ENCODE results near the gene HDAC2.

HDAC2 gene

DNA sequence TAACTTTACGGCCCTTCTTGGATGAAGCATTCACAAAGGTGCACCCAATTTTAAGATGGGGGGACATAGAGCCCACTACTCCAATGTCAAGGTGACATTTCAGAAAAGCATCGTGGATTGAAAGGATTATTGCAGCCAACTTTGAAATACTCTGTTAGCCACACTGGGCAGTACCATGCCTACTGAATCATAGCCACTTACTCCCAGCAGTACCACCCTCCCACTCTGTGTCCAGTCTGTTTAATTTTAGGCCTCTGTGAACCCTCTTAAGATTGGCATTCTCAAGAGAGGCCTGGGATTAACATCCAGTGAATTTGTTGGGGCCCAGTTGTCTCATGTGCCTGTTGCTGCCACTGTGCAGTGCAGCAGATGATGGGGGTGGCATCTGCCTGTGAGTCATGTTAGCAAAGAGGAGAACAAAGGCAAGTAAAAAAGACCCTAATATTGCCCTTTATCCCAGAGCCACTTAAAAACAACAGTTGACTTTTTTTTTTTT is 11.2 kb upstream of the HDAC2 start:
- Histone ChIP-seq H3K4me3 (ENCODE audit: low read length) (no peak overlapping the region), H3K4me2 (ENCODE audit: low read length) (no peak overlapping the region), H3K9me2 (replicated peaks; ENCODE audit: control insufficient read depth, low read length) (no peaks in the 10 kb centered on the region), H3K27ac (ENCODE audit: low read depth, low read length) (no peak overlapping the region), H3K79me2 (ENCODE audit: control insufficient read depth, low read length) (no peaks in the 10 kb centered on the region), H3F3A (ENCODE audit: control insufficient read depth, insufficient read depth) (no peaks in the 10 kb centered on the region), H4K20me1 (ENCODE audit: control insufficient read depth, insufficient read depth, low read depth, low read length) (no peaks in the 10 kb centered on the region), H3K4me1 (ENCODE audit: control insufficient read depth, low read length) (peaks cover 13% of the 10 kb centered on the region), H3K36me3 (ENCODE audit: control insufficient read depth, low read length) (no peaks in the 10 kb centered on the region), H3K27me3 (ENCODE audit: control insufficient read depth, low read length) (no peaks in the 10 kb centered on the region), H3K9me3 (ENCODE audit: control insufficient read depth, insufficient read depth, low read length) (no peaks in the 10 kb centered on the region)
- TF ChIP-seq EZH2phosphoT487 (IDR thresholded peaks at IDR 0.05; ENCODE audit: borderline replicate concordance, low read length), result no peak

DNA sequence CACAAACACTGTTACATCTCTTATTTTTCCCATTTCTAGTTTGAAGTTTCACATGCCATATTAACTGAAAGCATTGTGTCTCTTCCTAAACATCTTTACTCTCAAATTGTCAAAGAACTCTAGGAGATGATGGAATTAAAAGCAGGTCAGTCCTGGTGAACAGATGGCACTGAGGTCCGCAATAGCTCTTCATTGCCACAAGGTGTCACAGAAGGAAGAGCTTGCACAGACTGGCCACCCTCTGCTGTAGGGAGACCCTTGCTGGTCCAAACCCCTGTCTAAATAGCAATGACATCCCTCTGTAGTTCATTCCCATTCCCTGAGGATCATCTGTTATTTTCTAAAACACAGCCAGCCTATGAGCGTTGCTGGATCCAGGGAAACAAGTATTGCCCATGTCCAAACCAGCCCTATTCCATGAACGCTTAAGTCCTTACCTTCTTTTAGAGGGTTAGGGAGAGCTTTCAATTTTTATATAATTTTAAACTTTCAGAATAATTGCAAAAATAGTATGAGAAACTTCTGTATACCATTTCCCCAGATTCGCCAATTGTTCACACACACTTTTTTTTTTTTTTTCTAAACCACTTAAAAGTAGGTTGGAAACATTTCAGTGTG is 10.1 kb upstream of the HDAC2 start:
- H3K36me3 ChIP-seq (ENCODE audit: control insufficient read depth, low read length), result no peaks in the 10 kb centered on the region
- TF ChIP-seq EZH2phosphoT487 (IDR thresholded peaks at IDR 0.05; ENCODE audit: borderline replicate concordance, low read length), result no peak
- TF ChIP-seq, protein P1, sequence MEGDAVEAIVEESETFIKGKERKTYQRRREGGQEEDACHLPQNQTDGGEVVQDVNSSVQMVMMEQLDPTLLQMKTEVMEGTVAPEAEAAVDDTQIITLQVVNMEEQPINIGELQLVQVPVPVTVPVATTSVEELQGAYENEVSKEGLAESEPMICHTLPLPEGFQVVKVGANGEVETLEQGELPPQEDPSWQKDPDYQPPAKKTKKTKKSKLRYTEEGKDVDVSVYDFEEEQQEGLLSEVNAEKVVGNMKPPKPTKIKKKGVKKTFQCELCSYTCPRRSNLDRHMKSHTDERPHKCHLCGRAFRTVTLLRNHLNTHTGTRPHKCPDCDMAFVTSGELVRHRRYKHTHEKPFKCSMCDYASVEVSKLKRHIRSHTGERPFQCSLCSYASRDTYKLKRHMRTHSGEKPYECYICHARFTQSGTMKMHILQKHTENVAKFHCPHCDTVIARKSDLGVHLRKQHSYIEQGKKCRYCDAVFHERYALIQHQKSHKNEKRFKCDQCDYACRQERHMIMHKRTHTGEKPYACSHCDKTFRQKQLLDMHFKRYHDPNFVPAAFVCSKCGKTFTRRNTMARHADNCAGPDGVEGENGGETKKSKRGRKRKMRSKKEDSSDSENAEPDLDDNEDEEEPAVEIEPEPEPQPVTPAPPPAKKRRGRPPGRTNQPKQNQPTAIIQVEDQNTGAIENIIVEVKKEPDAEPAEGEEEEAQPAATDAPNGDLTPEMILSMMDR (IDR thresholded peaks at IDR 0.05; ENCODE audit: low read depth, low read length, poor library complexity, severe bottlenecking), result peak; percentile 56
- no peak overlapping the region for H3K27ac ChIP-seq (ENCODE audit: low read depth, low read length)
- no peaks in the 10 kb centered on the region for H3K9me3 ChIP-seq (ENCODE audit: control insufficient read depth, insufficient read depth, low read length)
- H3F3A ChIP-seq (ENCODE audit: control insufficient read depth, insufficient read depth), result no peaks in the 10 kb centered on the region
- no peaks in the 10 kb centered on the region for H3K79me2 ChIP-seq (ENCODE audit: control insufficient read depth, low read length)
- H3K4me2 ChIP-seq (ENCODE audit: low read length), result no peak overlapping the region
- no peaks in the 10 kb centered on the region for H4K20me1 ChIP-seq (ENCODE audit: control insufficient read depth, insufficient read depth, low read depth, low read length)
- no peaks in the 10 kb centered on the region for H3K27me3 ChIP-seq (ENCODE audit: control insufficient read depth, low read length)
- H3K4me3 ChIP-seq (ENCODE audit: low read length), result no peak overlapping the region
- no peaks in the 10 kb centered on the region for H3K9me2 ChIP-seq (replicated peaks; ENCODE audit: control insufficient read depth, low read length)
- peaks cover 13% of the 10 kb centered on the region for H3K4me1 ChIP-seq (ENCODE audit: control insufficient read depth, low read length)

- H3K27ac ChIP-seq (ENCODE audit: low read depth, low read length), result no peak overlapping the region
- no peaks in the 10 kb centered on the region for H4K20me1 ChIP-seq (ENCODE audit: control insufficient read depth, insufficient read depth, low read depth, low read length)
- no peaks in the 10 kb centered on the region for H3K36me3 ChIP-seq (ENCODE audit: control insufficient read depth, low read length)
- H3K4me3 ChIP-seq (ENCODE audit: low read length), result no peak overlapping the region
- H3K4me2 ChIP-seq (ENCODE audit: low read length), result peak overlapping the region; percentile 15; the same call in 1 of the 2 replicates
- no peak for TF ChIP-seq EZH2phosphoT487 (IDR thresholded peaks at IDR 0.05; ENCODE audit: borderline replicate concordance, low read length)
- TF ChIP-seq, protein P1 (IDR thresholded peaks at IDR 0.05; ENCODE audit: low read depth, low read length, poor library complexity, severe bottlenecking), result no peak
- no peaks in the 10 kb centered on the region for H3K79me2 ChIP-seq (ENCODE audit: control insufficient read depth, low read length)
- H3K9me2 ChIP-seq (replicated peaks; ENCODE audit: control insufficient read depth, low read length), result no peaks in the 10 kb centered on the region
- H3K9me3 ChIP-seq (ENCODE audit: control insufficient read depth, insufficient read depth, low read length), result no peaks in the 10 kb centered on the region
- no peaks in the 10 kb centered on the region for H3F3A ChIP-seq (ENCODE audit: control insufficient read depth, insufficient read depth)
- no peaks in the 10 kb centered on the region for H3K27me3 ChIP-seq (ENCODE audit: control insufficient read depth, low read length)
- peaks cover 13% of the 10 kb centered on the region for H3K4me1 ChIP-seq (ENCODE audit: control insufficient read depth, low read length)
These were observed 9.0 kb upstream of the HDAC2 start for GRCh38 chr6:113979937-113980336.

DNA sequence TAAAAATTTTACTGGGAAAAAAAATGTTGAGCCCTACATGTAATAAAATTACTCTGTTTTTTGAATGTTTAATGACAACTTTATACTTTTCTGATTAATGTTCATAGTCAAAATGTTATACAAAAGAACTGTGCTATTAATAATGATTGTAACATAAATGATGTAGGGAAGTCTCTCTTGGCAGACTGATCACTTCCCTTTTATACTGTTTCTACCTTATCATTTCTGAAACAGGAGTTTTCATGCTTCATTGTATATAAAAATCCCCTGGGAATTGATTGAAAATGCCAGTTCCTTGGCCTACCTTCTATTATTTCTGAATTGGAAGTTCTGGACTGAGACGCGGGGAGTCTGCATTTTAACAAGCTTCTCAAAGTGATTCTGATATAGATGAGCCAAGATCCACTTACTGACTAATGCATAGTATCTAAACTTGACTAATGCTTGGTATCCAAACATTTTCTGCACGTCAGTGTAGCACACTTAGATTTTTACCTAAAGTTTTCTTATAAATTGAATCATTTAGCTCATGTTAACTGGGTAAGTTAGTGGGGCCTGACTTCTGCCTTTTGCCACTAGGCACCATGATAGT is 7.2 kb upstream of the HDAC2 start:
- no peak overlapping the region for H3K4me2 ChIP-seq (ENCODE audit: low read length)
- H3K79me2 ChIP-seq (ENCODE audit: control insufficient read depth, low read length), result no peaks in the 10 kb centered on the region
- H3K9me3 ChIP-seq (ENCODE audit: control insufficient read depth, insufficient read depth, low read length), result no peaks in the 10 kb centered on the region
- H4K20me1 ChIP-seq (ENCODE audit: control insufficient read depth, insufficient read depth, low read depth, low read length), result no peaks in the 10 kb centered on the region
- no peaks in the 10 kb centered on the region for H3K27me3 ChIP-seq (ENCODE audit: control insufficient read depth, low read length)
- TF ChIP-seq, protein P1 (IDR thresholded peaks at IDR 0.05; ENCODE audit: low read depth, low read length, poor library complexity, severe bottlenecking), result no peak
- TF ChIP-seq EZH2phosphoT487 (IDR thresholded peaks at IDR 0.05; ENCODE audit: borderline replicate concordance, low read length), result no peak
- no peaks in the 10 kb centered on the region for H3K9me2 ChIP-seq (replicated peaks; ENCODE audit: control insufficient read depth, low read length)
- no peaks in the 10 kb centered on the region for H3F3A ChIP-seq (ENCODE audit: control insufficient read depth, insufficient read depth)
- no peak overlapping the region for H3K4me3 ChIP-seq (ENCODE audit: low read length)
- H3K27ac ChIP-seq (ENCODE audit: low read depth, low read length), result no peak overlapping the region
- no peaks in the 10 kb centered on the region for H3K36me3 ChIP-seq (ENCODE audit: control insufficient read depth, low read length)
- peaks cover 13% of the 10 kb centered on the region for H3K4me1 ChIP-seq (ENCODE audit: control insufficient read depth, low read length)
